ENCODE measurements around the gene C1QB.

Gene C1QB

DNA sequence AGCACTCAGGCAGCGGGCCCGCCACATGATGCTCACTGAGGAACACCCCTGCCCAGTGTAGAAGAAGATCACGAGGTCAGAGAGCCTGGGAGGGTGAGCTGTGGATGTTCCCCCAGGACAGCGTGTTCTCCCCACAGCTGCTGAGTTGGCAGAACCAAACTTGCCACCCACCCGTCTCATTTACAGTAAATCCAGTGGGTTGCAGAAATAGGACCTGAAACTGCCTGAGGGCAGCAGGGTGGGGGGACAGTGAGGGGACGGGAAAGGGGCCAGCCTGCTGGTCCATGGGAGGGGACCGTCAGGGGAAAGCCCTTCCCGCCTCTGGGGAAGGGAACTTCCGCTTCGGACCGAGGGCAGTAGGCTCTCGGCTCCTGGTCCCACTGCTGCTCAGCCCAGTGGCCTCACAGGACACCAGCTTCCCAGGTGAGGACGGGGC lies at the start of gene C1QB:
TSS of gene C1QB (plus strand) at position 356 of the 436 bp plus-strand sequence. CDS start 6,227 bp downstream, outside the sequence.
- DNase-seq = no peak

- DNase-seq = no peak
Measured at GRCh38 chr1:22606161-22606560, 46.9 kb upstream of the C1QB start.

DNA sequence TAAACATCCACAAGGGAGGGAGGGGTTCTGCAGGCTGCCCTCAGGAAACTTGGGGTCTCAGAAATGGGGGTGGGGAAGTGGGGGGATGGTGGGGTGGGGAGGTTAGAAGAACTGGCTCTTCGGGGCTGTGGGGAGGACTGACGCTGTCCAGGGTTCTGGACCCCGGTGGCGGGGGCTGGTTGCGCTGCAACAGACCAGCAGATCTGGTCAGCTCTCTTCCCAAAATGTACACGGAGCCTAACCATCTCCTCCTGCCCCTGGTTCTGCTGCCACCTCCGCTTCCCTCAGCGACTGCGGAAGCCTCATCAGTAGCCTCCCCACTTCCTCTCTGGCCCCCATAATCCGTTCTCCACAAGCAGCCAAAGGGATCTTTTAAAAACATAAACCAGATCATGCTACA lies 45.9 kb upstream of the C1QB start:
- no peak for DNase-seq

- no peak for DNase-seq
Measured at GRCh38 chr1:22608361-22608760, 44.7 kb upstream of the C1QB start.

DNA sequence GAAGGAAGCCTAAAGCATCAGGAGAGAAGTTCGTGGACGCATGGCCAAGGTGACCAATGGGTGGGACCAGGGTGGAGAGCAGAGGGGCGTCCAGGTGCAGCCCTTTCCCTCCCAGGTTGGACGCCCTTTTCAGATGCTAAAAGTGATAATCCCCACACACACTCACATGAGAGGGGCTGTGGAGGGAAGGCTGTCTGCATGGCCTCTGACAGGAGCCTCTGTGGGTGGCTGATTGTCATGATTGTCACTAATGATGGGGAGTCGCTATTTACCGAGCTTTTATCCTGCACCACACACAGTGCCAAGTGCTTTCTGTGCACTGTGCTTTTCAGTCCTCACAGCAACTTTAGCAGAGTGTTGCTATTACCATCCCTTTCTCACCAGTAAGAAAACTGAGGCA lies 43.7 kb upstream of the C1QB start:
- no peak for DNase-seq

GRCh38 chr1:22611530-22611947 lies 41.5 kb upstream of the C1QB start:
- peak; percentile 4 for DNase-seq

DNA sequence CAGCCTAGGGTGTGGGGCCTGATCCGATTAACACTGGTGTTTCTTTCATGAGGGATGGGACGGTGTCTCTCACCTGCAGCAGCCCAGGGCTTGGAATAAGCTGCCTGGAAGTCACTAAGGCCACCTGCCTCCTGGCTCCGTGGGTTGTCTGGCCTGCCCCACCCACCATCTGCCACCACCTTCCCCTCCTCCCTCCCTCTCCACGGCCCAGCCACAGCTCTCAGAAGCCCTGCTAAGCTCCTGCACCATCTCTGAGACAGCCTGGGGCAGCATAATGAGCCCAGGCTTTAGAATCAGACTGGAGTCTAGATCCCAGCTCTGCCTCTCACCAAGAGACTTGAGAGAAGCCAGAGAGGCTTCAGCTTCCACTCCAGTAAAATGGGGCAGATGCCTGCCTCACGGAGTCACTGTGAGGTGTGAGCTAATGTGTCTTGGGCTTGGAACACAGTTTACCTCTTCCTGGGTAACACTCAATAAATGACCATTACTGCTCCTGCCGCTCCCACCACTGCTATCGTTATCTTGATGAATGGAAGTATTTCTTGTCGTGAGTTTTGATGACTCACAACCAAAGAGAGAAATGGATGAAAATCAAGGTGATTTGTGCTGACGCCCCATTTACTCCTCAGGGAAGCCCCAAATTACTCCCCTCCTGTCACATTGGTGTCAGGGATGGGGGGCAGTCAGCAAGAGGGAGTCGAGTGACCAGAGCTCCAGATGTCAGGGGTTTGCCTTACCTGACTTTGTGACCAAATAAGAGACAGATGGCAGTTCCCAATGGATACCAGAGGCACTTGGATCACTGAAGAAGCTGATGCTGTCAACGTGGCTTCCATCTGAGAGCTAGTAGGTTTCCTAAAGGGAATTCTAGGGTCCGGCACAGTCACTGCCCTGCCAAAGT lies 40.1 kb upstream of the C1QB start:
- no peak for DNase-seq

DNA sequence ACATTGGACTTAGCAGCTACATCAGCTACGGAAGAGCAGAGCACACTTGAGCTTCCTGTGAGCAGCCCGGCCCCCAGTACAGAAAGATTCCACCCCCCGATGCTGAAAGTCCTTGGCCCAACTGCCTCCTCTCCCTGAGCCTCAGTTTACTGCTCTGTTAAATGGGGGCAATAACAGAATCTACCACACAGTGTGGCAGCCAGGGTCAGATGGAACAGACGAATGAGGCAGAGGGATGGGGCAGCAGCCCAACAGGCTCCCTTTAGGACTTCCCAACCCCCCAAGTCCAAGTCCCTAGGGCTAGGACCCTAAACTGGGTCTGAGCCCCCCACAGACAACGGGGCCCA lies 39.5 kb upstream of the C1QB start:
- no peak for DNase-seq

DNA sequence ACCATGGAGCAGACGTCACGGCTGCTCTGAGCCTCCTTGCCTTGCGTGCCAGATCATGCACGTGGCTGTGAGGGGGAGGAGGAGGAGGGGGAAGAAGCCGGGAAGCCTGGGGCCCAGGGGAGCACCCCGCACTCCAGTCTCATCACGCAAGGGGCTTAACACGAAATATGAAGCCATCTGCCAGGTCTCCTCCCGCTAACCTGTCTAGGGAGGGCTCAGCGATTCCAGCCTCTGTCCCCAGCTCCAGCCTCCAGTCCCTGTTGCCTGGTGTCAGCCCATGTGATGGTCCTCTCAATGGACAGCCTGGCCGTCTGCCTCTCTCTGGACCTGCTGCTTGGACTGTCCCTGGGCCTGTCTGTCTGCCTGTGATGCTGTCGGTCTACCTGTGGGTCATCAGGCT lies 39.1 kb upstream of the C1QB start:
- DNase-seq = no peak

- DNase-seq = no peak
Measured at GRCh38 chr1:22615886-22616285, 37.1 kb upstream of the C1QB start.

- DNase-seq = no peak
Measured at GRCh38 chr1:22616571-22616970, 36.5 kb upstream of the C1QB start.

- no peak for DNase-seq
Measured at GRCh38 chr1:22618056-22618455, 35.0 kb upstream of the C1QB start.

DNA sequence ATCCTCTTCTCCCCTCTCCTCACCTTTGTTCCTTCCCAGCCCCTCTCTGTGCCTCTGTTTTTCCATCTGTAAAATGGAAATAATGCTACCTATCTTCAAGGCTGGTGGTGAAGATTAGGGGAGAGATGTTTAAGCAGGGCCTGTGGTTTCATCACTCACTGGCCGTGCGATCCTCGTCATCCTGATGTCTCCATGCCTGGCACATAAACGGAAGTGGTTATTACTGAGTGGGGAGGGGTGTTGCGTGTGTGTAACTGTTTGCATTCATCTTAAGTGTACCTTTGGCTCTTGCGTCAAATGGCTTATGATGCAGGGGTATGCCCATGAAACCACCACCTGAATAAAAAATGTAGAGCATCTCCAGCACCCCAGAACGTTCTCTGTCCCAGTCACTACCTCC lies 33.8 kb upstream of the C1QB start:
- no peak for DNase-seq

- DNase-seq = no peak
Measured at GRCh38 chr1:22619798-22620197, 33.2 kb upstream of the C1QB start.

- DNase-seq = no peak
Measured at GRCh38 chr1:22621761-22622160, 31.3 kb upstream of the C1QB start.

DNA sequence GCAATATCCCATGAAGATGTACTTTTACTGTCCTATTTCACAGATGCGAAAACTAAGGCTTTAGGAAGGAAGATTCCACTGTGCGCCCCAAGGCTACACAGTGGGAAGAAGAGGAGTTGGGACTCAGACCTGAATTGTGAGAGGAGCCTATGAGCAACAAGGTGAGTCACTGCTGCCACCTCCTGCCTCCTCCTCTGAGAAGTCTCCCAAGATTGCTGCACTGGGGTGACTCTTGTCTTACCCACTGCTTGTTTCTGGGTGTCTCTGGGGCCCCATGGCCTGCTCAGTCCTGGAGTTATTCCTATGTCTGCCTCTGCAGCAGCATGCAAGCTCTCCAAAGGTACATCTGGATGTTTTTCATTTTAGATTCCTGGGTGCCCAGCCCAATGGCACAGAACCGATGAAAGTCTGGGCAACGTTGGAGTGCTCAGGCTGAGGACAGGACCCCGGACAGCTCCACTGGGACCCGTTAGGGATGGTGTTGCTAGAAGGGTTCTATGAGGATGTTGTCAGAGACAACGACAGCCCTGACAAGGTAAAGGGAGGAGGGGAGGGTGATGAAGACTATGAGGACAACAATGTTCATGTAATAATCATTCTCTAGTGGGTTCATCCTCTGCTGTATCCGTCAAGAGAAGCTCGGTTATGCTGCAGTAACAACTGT lies 27.6 kb upstream of the C1QB start:
- no peak for DNase-seq

- no peak for DNase-seq
Measured at GRCh38 chr1:22626237-22627157, 26.5 kb upstream of the C1QB start.

- no peak for DNase-seq
Measured at GRCh38 chr1:22627331-22627730, 25.7 kb upstream of the C1QB start.

- no peak for DNase-seq
Measured at GRCh38 chr1:22628698-22629444, 24.2 kb upstream of the C1QB start.

GRCh38 chr1:22629886-22630285 lies 23.1 kb upstream of the C1QB start:
- DNase-seq = no peak

DNA sequence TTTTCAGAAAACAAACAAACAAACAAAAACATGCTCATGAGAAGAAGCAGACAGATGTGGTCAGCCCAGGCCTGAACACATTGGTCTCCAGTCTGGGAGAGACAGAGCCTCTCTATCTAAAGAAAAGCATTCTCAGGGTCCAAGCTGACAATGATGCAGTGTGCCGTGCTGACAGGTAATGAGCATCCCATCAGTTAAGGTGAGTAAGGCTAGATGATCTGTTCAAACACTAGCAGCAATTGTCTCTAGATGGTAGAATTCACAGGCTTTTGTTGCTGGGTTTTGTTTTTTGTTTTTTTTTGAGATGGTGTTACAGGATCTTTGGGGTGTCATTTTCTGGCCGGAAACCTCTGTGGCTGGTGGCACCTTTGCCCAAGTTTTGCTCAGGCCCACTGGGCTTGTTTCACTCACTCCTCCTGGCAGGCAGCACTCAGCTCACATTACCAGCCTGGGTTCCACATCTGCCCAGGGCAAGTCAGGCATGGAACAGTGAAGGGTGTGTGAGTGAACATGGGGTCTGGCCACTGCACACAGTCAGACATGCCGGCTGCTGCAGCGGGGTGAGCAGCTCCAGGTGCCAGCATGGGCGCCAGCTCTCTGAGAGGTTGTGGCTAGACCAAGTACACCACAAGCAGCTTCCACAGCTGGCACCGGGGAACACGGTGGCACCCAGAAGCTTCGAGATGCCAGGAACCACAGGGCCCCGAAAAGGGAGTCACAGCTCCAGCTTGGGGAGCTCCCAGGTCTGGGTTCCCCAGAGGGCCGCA lies 19.2 kb upstream of the C1QB start:
- no peak for DNase-seq

GRCh38 chr1:22635436-22635835 lies 17.6 kb upstream of the C1QB start:
- DNase-seq = no peak

Measured in activated naive CD4-positive, alpha-beta T cell treated with Interleukin-2 at 50 U/mL for 16 hours (primary cell).